Activated CD4-positive, alpha-beta T cell treated with anti-CD3 and anti-CD28 coated beads, Interleukin-2, amount 50 U/mL, for 16 hours (primary cell): ENCODE results near the gene MYO9B.
A peak's percentile ranks its signal among the peaks of the same experiment; 100 is the strongest.

Experiments used
- DNase-seq: peaks from one replicate; pipeline ENCODE4 v3.0.0-alpha.2; 2020

Gene MYO9B

GRCh38 chr19:17246681-17247425 is 171.3 kb downstream of the MYO9B start:
- no peak for DNase-seq

GRCh38 chr19:17248011-17248776 is 172.6 kb downstream of the MYO9B start:
- DNase-seq: no peak

GRCh38 chr19:17249887-17250548 is 174.4 kb downstream of the MYO9B start:
- DNase-seq: no peak

- DNase-seq: no peak
These were observed 179.1 kb downstream of the MYO9B start for GRCh38 chr19:17254636-17255035.

GRCh38 chr19:17255150-17255621 is 179.6 kb downstream of the MYO9B start:
- no peak for DNase-seq

- no peak for DNase-seq
These were observed 180.6 kb downstream of the MYO9B start for GRCh38 chr19:17256130-17256529.

- DNase-seq: no peak
These were observed 183.7 kb downstream of the MYO9B start for GRCh38 chr19:17259118-17259780.

- DNase-seq: no peak
These were observed 184.4 kb downstream of the MYO9B start for GRCh38 chr19:17259934-17260333.

GRCh38 chr19:17260842-17261325 is 185.3 kb downstream of the MYO9B start:
- peak; percentile 92 for DNase-seq

- DNase-seq: no peak
These were observed 187.0 kb downstream of the MYO9B start for GRCh38 chr19:17262557-17262956.
